NCI-H2227 treated with DMSO at 0.1 percent for 48 hours (cell line): ENCODE measurements around the gene BACE2.

ENCODE experiments used
- DNase-seq: peaks from one replicate; lab custom pipeline; 2025; lab: John Stamatoyannopoulos, UW

The BACE2 gene

GRCh38 chr21:41321908-41322495, 154.0 kb downstream of the BACE2 start:
- no peak for DNase-seq

- DNase-seq, result no peak
Measured at GRCh38 chr21:41322496-41323382, 154.8 kb downstream of the BACE2 start.

- DNase-seq, result no peak
Measured at GRCh38 chr21:41325138-41325912, 157.4 kb downstream of the BACE2 start.

- DNase-seq, result no peak
Measured at GRCh38 chr21:41326414-41327080, 158.6 kb downstream of the BACE2 start.

GRCh38 chr21:41327753-41328152, 159.8 kb downstream of the BACE2 start:
- DNase-seq, result no peak

- DNase-seq, result no peak
Measured at GRCh38 chr21:41328660-41329607, 161.0 kb downstream of the BACE2 start.
